HUES48 (cell line): Measurements from ENCODE around the gene VSTM2B.
"Not testable (repeated sequence)": the region's sequence is repeated elsewhere in the genome, so short reads cannot be mapped to it uniquely, and the experiment has no call there.

ENCODE experiments used
- H3K27ac ChIP-seq: one replicate; pipeline ENCODE4 v1.7.0; 2013; ENCODE audit warnings: low read depth, low read length, inconsistent platforms
- H3K27me3 ChIP-seq: 2 replicates; pipeline ENCODE4 v1.6.1; 2013; ENCODE audit warnings: mild to moderate bottlenecking, low read length; ENCODE audit not compliant: control insufficient read depth, insufficient read depth
- H3K36me3 ChIP-seq: 2 replicates; pipeline ENCODE4 v1.6.1; 2013; ENCODE audit warnings: low read length; ENCODE audit not compliant: control insufficient read depth, insufficient read depth
- H3K4me1 ChIP-seq: 2 replicates; pipeline ENCODE4 v1.6.1; 2013; ENCODE audit warnings: mild to moderate bottlenecking, low read length; ENCODE audit not compliant: control insufficient read depth, insufficient read depth
- H3K4me3 ChIP-seq: 2 replicates; pipeline ENCODE4 v1.5.1; 2013; ENCODE audit warnings: mild to moderate bottlenecking, low read depth, low read length
- H3K9ac ChIP-seq: 2 replicates; pipeline ENCODE4 v1.6.1; 2013; ENCODE audit warnings: mild to moderate bottlenecking, low read depth, low read length, moderate library complexity
- H3K9me3 ChIP-seq: 2 replicates; pipeline ENCODE4 v1.6.1; 2013; ENCODE audit warnings: low read length; ENCODE audit not compliant: control insufficient read depth, insufficient read depth

The VSTM2B gene

DNA sequence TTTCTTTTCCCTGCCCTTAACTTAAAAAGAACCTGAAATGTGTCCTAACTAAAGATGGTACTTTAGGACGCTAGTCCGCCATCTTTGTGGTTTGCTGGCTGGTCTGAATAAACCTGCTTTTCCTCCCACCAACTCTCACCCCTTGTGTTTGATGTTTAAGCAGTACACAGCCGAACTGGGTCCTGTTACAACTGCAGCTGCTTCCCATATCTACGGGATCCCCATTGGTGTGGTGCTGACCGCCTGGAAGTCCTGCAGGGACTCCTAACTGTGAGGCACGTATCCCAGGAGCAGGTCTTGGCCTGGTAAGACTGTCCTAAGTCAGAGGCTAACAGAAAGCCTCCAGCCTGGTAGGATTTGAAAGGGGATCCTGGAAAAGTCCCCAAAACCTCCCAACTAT lies 40.9 kb upstream of the VSTM2B start:
- Histone ChIP-seq H3K9me3 (peaks cover 3% of the 10 kb centered on the region; the same call in 1 of the 2 replicates), H3K36me3 (no peaks in the 10 kb centered on the region), H3K9ac (no peak overlapping the region), H3K27ac (no peak overlapping the region), H3K4me1 (no peaks in the 10 kb centered on the region), H3K27me3 (no peaks in the 10 kb centered on the region), H3K4me3 (no peak overlapping the region)

- no peaks in the 10 kb centered on the region for H3K4me1 ChIP-seq
- no peak overlapping the region for H3K4me3 ChIP-seq
- H3K27ac ChIP-seq: no peak overlapping the region
- H3K9me3 ChIP-seq: peaks cover 3% of the 10 kb centered on the region; the same call in 1 of the 2 replicates
- H3K9ac ChIP-seq: no peak overlapping the region
- no peaks in the 10 kb centered on the region; the same call in 1 of the 2 replicates for H3K27me3 ChIP-seq
- no peaks in the 10 kb centered on the region for H3K36me3 ChIP-seq
Measured at GRCh38 chr19:29485293-29485692, 40.5 kb upstream of the VSTM2B start.

DNA sequence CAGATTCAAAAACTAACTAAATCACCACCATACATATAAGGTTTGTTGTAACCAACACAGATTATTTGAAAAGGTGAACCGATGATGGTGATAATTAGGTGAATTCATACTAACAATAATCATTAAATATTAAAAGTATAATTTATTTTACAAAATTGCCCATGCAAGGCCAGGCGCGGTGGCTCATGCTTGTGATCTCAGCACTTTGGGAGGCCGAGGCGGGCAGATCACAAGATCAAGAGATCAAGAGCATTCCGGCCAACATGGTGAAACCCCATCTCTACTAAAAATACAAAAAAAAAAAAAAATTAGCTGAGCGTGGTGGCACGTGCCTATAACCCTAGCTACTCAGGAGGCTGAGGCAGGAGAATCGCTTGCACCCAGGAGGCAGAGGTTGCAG lies 38.8 kb upstream of the VSTM2B start:
- H3K4me1 ChIP-seq, H3K36me3 ChIP-seq, H3K27me3 ChIP-seq, H3K9ac ChIP-seq, H3K27ac ChIP-seq, H3K4me3 ChIP-seq, H3K9me3 ChIP-seq: not testable (repeated sequence)

DNA sequence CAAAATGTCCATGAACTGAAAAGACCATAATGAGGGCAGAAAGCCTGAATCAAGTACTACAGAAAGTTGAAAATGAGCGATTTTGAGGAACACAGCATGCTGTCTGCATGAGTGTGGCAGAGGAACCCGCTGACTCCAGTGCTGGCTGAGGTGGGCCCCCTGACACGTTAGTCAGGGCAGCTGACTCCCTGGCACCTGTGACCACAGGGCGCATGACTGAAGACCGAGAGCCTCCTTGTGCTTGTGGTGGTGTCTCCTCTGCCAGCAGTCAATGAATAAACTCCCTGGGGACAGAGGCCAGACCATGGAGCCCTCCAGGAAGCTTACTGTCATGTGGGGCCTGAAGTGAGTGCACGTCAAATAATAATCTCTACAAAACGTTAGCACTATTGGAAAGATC lies 38.4 kb upstream of the VSTM2B start:
- Histone ChIP-seq H3K9me3 (no peaks in the 10 kb centered on the region), H3K27me3 (no peaks in the 10 kb centered on the region; the same call in 1 of the 2 replicates), H3K4me3 (no peak overlapping the region), H3K9ac (no peak overlapping the region), H3K4me1 (peaks cover 4% of the 10 kb centered on the region; the same call in 1 of the 2 replicates), H3K36me3 (no peaks in the 10 kb centered on the region), H3K27ac (no peak overlapping the region)

GRCh38 chr19:29488316-29488715 lies 37.5 kb upstream of the VSTM2B start:
- H3K9me3 ChIP-seq: no peaks in the 10 kb centered on the region
- no peaks in the 10 kb centered on the region for H3K36me3 ChIP-seq
- H3K9ac ChIP-seq: no peak overlapping the region
- H3K27me3 ChIP-seq: no peaks in the 10 kb centered on the region; the same call in 1 of the 2 replicates
- no peak overlapping the region for H3K4me3 ChIP-seq
- H3K4me1 ChIP-seq: peaks cover 8% of the 10 kb centered on the region; the same call in 1 of the 2 replicates
- H3K27ac ChIP-seq: no peak overlapping the region

DNA sequence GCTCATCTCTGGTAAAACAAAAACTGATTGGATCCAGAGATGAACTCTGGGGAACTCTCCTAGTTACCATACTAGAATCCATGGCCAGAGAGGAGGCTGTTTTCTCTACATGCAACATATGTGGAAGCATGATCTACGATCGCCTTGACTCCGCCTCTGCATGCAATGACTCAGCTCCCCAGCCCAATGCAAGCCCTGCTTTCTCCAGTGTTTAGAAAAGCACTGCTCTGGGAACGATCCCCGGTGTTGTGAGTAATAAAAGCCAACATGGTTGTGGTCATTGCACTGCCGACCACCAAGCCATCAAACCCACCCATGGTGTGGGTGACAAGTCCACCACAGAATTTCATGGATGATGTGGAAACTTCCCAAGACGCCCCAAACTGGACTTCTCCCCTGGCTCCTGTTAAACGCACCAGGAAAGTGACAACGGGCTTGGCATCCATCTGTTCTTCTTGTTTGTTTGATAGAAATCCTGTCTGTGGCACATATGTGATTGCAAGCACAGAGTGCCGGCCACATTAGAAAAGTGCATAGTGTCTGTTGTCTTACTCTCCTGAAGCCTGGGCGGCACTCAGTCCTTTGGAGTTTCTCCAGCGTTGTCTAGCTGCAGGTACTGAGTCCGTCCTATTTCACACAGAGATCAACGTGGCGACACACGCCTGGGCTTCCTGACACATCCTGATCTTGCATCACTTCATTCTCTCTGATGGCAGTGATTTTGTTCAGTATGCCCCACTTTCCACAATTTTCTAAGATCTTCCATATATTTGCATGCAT lies 36.4 kb upstream of the VSTM2B start:
- Histone ChIP-seq H3K27me3 (no peaks in the 10 kb centered on the region; the same call in 1 of the 2 replicates), H3K9me3 (no peaks in the 10 kb centered on the region), H3K9ac (no peak overlapping the region), H3K4me3 (no peak overlapping the region), H3K4me1 (peaks cover 8% of the 10 kb centered on the region; the same call in 1 of the 2 replicates), H3K36me3 (no peaks in the 10 kb centered on the region), H3K27ac (no peak overlapping the region)

DNA sequence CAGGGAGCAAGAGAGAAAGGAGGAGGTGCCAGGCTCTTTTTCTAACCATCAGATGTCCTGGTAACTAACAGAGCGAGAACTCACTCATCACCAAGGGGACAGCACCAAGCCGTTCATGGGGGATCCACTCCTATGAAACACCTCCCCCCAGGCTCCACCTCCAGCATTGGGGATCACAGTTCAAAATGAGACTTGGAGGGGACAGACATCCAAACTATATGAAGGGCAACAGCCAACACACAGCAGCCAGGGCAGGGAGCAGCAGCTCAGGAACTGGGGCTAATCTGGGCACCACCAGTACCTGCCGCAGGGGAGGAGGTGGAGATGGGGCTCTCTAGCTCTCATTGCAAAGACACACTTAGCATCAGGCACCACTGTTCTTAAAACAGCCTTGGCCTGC lies 34.3 kb upstream of the VSTM2B start:
- H3K27ac ChIP-seq: no peak overlapping the region
- no peak overlapping the region for H3K4me3 ChIP-seq
- no peak overlapping the region for H3K9ac ChIP-seq
- no peaks in the 10 kb centered on the region for H3K36me3 ChIP-seq
- H3K9me3 ChIP-seq: no peaks in the 10 kb centered on the region
- peaks cover 8% of the 10 kb centered on the region; the same call in 1 of the 2 replicates for H3K4me1 ChIP-seq
- no peaks in the 10 kb centered on the region; the same call in 1 of the 2 replicates for H3K27me3 ChIP-seq

GRCh38 chr19:29491995-29492577 lies 33.7 kb upstream of the VSTM2B start:
- Histone ChIP-seq H3K4me3 (no peak overlapping the region), H3K27ac (no peak overlapping the region), H3K9me3 (no peaks in the 10 kb centered on the region), H3K27me3 (no peaks in the 10 kb centered on the region; the same call in 1 of the 2 replicates), H3K9ac (no peak overlapping the region), H3K4me1 (peaks cover 8% of the 10 kb centered on the region; the same call in 1 of the 2 replicates), H3K36me3 (no peaks in the 10 kb centered on the region)

- Histone ChIP-seq H3K9ac (no peak overlapping the region), H3K36me3 (no peaks in the 10 kb centered on the region), H3K9me3 (no peaks in the 10 kb centered on the region), H3K4me3 (no peak overlapping the region), H3K27me3 (no peaks in the 10 kb centered on the region; the same call in 1 of the 2 replicates), H3K4me1 (peaks cover 8% of the 10 kb centered on the region; the same call in 1 of the 2 replicates), H3K27ac (no peak overlapping the region)
Measured at GRCh38 chr19:29492769-29493168, 33.0 kb upstream of the VSTM2B start.

DNA sequence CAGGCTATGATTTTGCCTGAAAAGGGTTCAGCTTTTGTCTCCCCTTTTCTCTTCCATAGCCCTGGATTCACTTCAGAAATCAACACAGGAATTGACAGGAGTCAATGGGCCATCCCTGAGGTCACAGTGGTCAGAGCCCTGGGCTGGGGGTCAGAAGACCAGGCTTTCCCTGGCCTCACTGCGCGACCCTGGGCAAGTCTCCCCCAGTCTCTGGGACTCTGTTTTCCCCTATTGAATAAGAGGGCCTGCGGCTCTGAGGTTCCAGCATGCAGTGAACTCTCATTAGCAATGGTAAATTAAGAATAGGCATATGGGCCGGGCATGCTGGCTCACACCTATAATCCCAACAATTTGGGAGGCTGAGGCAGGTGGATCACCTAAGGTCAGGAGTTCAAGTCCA lies 30.7 kb upstream of the VSTM2B start:
- Histone ChIP-seq H3K36me3 (no peaks in the 10 kb centered on the region), H3K27me3 (no peaks in the 10 kb centered on the region; the same call in 1 of the 2 replicates), H3K4me3 (no peak overlapping the region), H3K9ac (no peak overlapping the region), H3K27ac (no peak overlapping the region), H3K4me1 (peaks cover 8% of the 10 kb centered on the region; the same call in 1 of the 2 replicates), H3K9me3 (no peaks in the 10 kb centered on the region)

GRCh38 chr19:29495901-29496441 lies 29.8 kb upstream of the VSTM2B start:
- Histone ChIP-seq H3K9ac (no peak overlapping the region), H3K4me3 (no peak overlapping the region), H3K36me3 (no peaks in the 10 kb centered on the region), H3K9me3 (no peaks in the 10 kb centered on the region), H3K27me3 (no peaks in the 10 kb centered on the region), H3K4me1 (peaks cover 8% of the 10 kb centered on the region; the same call in 1 of the 2 replicates), H3K27ac (no peak overlapping the region)
